Measurements from ENCODE around the gene DNAH2. TPM values are rescaled to one million over a fixed set of nuclear protein-coding genes. Genes with fewer than 3 reads are reported as not detected.

The DNAH2 gene
- total RNA-seq, 1 donor = under 0.01 TPM

DNA sequence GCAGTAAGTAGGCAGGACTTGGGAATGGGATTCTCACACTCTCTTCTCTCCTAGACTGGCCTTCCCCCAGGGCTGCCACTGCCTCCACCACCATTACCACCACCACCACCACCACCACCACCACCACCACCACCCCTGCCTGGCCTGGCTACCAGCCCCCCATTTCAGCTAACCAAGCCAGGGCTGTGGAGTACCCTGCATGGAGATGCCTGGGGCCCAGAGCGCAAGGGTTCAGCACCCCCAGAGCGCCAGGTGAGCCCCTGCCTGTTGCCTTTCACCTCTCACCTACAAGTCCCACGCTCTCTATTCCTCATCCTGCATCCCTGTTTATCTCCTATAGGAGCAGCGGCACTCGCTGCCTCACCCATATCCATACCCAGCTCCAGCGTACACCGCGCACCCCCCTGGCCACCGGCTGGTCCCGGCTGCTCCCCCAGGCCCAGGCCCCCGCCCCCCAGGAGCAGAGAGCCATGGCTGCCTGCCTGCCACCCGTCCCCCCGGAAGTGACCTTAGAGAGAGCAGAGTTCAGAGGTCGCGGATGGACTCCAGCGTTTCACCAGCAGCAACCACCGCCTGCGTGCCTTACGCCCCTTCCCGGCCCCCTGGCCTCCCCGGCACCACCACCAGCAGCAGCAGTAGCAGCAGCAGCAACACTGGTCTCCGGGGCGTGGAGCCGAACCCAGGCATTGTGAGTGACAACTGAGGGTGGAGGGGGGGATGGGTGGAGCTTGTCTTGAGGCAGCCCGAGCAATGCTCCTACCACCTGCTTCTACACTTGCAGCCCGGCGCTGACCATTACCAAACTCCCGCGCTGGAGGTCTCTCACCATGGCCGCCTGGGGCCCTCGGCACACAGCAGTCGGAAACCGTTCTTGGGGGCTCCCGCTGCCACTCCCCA, 129.5 kb downstream of the DNAH2 start:
- peaks cover 32% of the 10 kb centered on the region for H4K20me1 ChIP-seq (ENCODE audit: insufficient read depth, low read length)

DNA sequence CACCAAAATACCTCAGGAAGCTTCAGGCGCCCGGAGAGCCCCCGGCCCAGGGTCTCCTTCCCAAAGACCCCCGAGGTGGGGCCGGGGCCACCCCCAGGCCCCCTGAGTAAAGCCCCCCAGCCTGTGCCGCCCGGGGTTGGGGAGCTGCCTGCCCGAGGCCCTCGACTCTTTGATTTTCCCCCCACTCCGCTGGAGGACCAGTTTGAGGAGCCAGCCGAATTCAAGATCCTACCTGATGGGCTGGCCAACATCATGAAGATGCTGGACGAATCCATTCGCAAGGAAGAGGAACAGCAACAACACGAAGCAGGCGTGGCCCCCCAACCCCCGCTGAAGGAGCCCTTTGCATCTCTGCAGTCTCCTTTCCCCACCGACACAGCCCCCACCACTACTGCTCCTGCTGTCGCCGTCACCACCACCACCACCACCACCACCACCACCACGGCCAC, 130.6 kb downstream of the DNAH2 start:
- H2AFZ ChIP-seq (ENCODE audit: low read length) = no peak overlapping the region
- no peak overlapping the region for H3K4me2 ChIP-seq (ENCODE audit: insufficient read depth, low read length)
- H3K79me2 ChIP-seq (ENCODE audit: insufficient read depth, low read length) = peaks cover 32% of the 10 kb centered on the region
- H3K9me3 ChIP-seq (ENCODE audit: low read depth, low read length) = no peaks in the 10 kb centered on the region
- no peak for DNase-seq (ENCODE audit: insufficient read length, low spot score, missing footprints)
- no peak overlapping the region for H3K4me3 ChIP-seq (ENCODE audit: insufficient read depth, low read length)
- peaks cover 11% of the 10 kb centered on the region for H3K4me1 ChIP-seq (ENCODE audit: insufficient read depth, low read length)
- H3K27me3 ChIP-seq (ENCODE audit: insufficient read depth, low read length) = no peaks in the 10 kb centered on the region
- H4K20me1 ChIP-seq (ENCODE audit: insufficient read depth, low read length) = peaks cover 36% of the 10 kb centered on the region
- no peak overlapping the region for H3K27ac ChIP-seq (ENCODE audit: low read depth, low read length)
- TF ChIP-seq, protein P1, sequence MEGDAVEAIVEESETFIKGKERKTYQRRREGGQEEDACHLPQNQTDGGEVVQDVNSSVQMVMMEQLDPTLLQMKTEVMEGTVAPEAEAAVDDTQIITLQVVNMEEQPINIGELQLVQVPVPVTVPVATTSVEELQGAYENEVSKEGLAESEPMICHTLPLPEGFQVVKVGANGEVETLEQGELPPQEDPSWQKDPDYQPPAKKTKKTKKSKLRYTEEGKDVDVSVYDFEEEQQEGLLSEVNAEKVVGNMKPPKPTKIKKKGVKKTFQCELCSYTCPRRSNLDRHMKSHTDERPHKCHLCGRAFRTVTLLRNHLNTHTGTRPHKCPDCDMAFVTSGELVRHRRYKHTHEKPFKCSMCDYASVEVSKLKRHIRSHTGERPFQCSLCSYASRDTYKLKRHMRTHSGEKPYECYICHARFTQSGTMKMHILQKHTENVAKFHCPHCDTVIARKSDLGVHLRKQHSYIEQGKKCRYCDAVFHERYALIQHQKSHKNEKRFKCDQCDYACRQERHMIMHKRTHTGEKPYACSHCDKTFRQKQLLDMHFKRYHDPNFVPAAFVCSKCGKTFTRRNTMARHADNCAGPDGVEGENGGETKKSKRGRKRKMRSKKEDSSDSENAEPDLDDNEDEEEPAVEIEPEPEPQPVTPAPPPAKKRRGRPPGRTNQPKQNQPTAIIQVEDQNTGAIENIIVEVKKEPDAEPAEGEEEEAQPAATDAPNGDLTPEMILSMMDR (IDR thresholded peaks at IDR 0.05; ENCODE audit: extremely low read depth, low read depth, low read length) = no peak
- H3K36me3 ChIP-seq (ENCODE audit: insufficient read depth, low read length) = peaks cover 45% of the 10 kb centered on the region

More for the DNA sequence above, 129.5 kb downstream of the DNAH2 start:
- H2AFZ ChIP-seq (ENCODE audit: low read length) = no peak overlapping the region
- TF ChIP-seq, protein P1 (IDR thresholded peaks at IDR 0.05; ENCODE audit: extremely low read depth, low read depth, low read length) = no peak
- no peak overlapping the region for H3K4me3 ChIP-seq (ENCODE audit: insufficient read depth, low read length)
- DNase-seq (ENCODE audit: insufficient read length, low spot score, missing footprints) = no peak
- H3K4me1 ChIP-seq (ENCODE audit: insufficient read depth, low read length) = peaks cover 19% of the 10 kb centered on the region
- no peaks in the 10 kb centered on the region for H3K9me3 ChIP-seq (ENCODE audit: low read depth, low read length)
- no peaks in the 10 kb centered on the region for H3K27me3 ChIP-seq (ENCODE audit: insufficient read depth, low read length)
- H3K79me2 ChIP-seq (ENCODE audit: insufficient read depth, low read length) = peaks cover 32% of the 10 kb centered on the region
- no peak overlapping the region for H3K27ac ChIP-seq (ENCODE audit: low read depth, low read length)
- peaks cover 35% of the 10 kb centered on the region for H3K36me3 ChIP-seq (ENCODE audit: insufficient read depth, low read length)
- no peak overlapping the region for H3K4me2 ChIP-seq (ENCODE audit: insufficient read depth, low read length)

DNA sequence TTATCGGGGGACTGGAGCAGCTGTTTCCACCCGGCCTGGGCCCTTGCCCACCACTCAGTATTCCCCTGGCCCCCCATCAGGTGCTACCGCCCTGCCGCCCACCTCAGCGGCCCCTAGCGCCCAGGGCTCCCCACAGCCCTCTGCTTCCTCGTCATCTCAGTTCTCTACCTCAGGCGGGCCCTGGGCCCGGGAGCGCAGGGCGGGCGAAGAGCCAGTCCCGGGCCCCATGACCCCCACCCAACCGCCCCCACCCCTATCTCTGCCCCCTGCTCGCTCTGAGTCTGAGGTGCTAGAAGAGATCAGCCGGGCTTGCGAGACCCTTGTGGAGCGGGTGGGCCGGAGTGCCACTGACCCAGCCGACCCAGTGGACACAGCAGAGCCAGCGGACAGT, 131.2 kb downstream of the DNAH2 start:
- Histone ChIP-seq H3K4me2 (ENCODE audit: insufficient read depth, low read length) (no peak overlapping the region), H3K4me1 (ENCODE audit: insufficient read depth, low read length) (peaks cover 10% of the 10 kb centered on the region), H3K36me3 (ENCODE audit: insufficient read depth, low read length) (peaks cover 46% of the 10 kb centered on the region), H3K79me2 (ENCODE audit: insufficient read depth, low read length) (peaks cover 32% of the 10 kb centered on the region), H3K27ac (ENCODE audit: low read depth, low read length) (no peak overlapping the region), H3K27me3 (ENCODE audit: insufficient read depth, low read length) (no peaks in the 10 kb centered on the region), H2AFZ (ENCODE audit: low read length) (no peak overlapping the region), H4K20me1 (ENCODE audit: insufficient read depth, low read length) (peaks cover 36% of the 10 kb centered on the region), H3K4me3 (ENCODE audit: insufficient read depth, low read length) (no peak overlapping the region), H3K9me3 (ENCODE audit: low read depth, low read length) (no peaks in the 10 kb centered on the region)
- TF ChIP-seq, protein P1 (IDR thresholded peaks at IDR 0.05; ENCODE audit: extremely low read depth, low read depth, low read length) = no peak
- DNase-seq (ENCODE audit: insufficient read length, low spot score, missing footprints) = no peak

DNA sequence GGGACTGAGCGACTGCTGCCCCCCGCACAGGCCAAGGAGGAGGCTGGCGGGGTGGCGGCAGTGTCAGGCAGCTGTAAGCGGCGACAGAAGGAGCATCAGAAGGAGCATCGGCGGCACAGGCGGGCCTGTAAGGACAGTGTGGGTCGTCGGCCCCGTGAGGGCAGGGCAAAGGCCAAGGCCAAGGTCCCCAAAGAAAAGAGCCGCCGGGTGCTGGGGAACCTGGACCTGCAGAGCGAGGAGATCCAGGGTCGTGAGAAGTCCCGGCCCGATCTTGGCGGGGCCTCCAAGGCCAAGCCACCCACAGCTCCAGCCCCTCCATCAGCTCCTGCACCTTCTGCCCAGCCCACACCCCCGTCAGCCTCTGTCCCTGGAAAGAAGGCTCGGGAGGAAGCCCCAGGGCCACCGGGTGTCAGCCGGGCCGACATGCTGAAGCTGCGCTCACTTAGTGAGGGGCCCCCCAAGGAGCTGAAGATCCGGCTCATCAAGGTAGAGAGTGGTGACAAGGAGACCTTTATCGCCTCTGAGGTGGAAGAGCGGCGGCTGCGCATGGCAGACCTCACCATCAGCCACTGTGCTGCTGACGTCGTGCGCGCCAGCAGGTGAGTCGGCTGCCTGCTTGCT, 131.7 kb downstream of the DNAH2 start:
- Histone ChIP-seq H3K79me2 (ENCODE audit: insufficient read depth, low read length) (peaks cover 30% of the 10 kb centered on the region), H3K4me1 (ENCODE audit: insufficient read depth, low read length) (peaks cover 10% of the 10 kb centered on the region)

More for the DNA sequence above, 131.7 kb downstream of the DNAH2 start:
- no peaks in the 10 kb centered on the region for H3K27me3 ChIP-seq (ENCODE audit: insufficient read depth, low read length)
- H3K27ac ChIP-seq (ENCODE audit: low read depth, low read length) = no peak overlapping the region
- H3K4me3 ChIP-seq (ENCODE audit: insufficient read depth, low read length) = no peak overlapping the region
- no peak for DNase-seq (ENCODE audit: insufficient read length, low spot score, missing footprints)
- TF ChIP-seq, protein P1 (IDR thresholded peaks at IDR 0.05; ENCODE audit: extremely low read depth, low read depth, low read length) = no peak
- H3K4me2 ChIP-seq (ENCODE audit: insufficient read depth, low read length) = no peak overlapping the region
- peaks cover 36% of the 10 kb centered on the region for H4K20me1 ChIP-seq (ENCODE audit: insufficient read depth, low read length)
- H2AFZ ChIP-seq (ENCODE audit: low read length) = no peak overlapping the region
- no peaks in the 10 kb centered on the region for H3K9me3 ChIP-seq (ENCODE audit: low read depth, low read length)
- H3K36me3 ChIP-seq (ENCODE audit: insufficient read depth, low read length) = peaks cover 46% of the 10 kb centered on the region

All from osteoblast (primary cell).